GM12864 (cell line): ENCODE data around the gene APC2.

ENCODE experiments used
- DNase-seq: peaks from one replicate; pipeline ENCODE4 v3.0.0-alpha.2; 2011; ENCODE audit warnings: low read depth
- H3K4me3 ChIP-seq: 2 replicates; pipeline ENCODE4 v1.5.1; 2011; ENCODE audit warnings: mild to moderate bottlenecking, low read depth, low read length, control low read depth
- TF ChIP-seq, protein P1 (sequence below): IDR thresholded peaks from 2 replicates; pipeline ENCODE4 v1.5.1; 2011; ENCODE audit warnings: low read depth, mild to moderate bottlenecking, moderate library complexity, low read length, control low read depth, inconsistent platforms; ENCODE audit errors: missing control alignments

Gene APC2

DNA sequence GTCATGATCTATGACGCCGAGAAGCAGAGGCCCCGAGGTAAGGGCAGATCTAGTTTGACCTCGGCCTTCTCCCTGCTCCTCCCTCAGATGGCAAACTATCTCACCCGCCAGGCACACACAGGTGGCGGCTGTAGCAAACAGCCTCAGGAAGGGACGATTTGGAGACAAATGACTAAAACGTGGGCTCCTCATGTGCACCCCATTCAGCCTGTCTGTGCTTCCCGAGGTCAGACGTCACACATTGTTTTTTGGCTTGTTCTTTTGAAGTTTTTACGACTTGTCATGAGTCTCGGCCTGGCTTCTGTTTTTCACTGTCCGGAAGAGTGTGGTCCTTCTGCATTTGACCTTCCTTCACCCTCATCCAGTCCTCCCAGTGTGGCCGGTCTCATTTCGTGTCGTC, 27.6 kb upstream of the APC2 start:
- no peak overlapping the region for H3K4me3 ChIP-seq
- DNase-seq = no peak
- TF ChIP-seq, protein P1, sequence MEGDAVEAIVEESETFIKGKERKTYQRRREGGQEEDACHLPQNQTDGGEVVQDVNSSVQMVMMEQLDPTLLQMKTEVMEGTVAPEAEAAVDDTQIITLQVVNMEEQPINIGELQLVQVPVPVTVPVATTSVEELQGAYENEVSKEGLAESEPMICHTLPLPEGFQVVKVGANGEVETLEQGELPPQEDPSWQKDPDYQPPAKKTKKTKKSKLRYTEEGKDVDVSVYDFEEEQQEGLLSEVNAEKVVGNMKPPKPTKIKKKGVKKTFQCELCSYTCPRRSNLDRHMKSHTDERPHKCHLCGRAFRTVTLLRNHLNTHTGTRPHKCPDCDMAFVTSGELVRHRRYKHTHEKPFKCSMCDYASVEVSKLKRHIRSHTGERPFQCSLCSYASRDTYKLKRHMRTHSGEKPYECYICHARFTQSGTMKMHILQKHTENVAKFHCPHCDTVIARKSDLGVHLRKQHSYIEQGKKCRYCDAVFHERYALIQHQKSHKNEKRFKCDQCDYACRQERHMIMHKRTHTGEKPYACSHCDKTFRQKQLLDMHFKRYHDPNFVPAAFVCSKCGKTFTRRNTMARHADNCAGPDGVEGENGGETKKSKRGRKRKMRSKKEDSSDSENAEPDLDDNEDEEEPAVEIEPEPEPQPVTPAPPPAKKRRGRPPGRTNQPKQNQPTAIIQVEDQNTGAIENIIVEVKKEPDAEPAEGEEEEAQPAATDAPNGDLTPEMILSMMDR = no peak

DNA sequence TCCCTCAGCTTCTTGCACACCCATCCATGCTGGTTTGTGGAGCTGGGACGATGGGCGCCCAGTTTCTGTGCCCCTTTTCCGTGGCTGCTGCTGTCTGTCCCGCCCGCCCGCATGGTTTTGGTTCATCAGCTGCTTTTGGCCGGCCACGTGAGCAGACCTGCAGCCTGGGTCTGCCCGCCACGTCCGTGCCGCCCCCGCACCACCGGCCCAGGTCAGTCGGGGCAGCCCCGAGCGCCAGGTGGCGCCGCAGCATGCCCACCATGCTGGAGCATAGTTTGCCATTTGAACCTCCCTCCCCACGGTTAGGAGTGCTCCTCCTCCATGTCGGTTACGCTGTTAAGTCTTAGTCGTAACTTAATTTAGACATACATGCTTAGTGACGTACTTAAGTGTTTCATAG, 27.0 kb upstream of the APC2 start:
- H3K4me3 ChIP-seq = no peak overlapping the region
- DNase-seq = no peak
- TF ChIP-seq, protein P1 = no peak

DNA sequence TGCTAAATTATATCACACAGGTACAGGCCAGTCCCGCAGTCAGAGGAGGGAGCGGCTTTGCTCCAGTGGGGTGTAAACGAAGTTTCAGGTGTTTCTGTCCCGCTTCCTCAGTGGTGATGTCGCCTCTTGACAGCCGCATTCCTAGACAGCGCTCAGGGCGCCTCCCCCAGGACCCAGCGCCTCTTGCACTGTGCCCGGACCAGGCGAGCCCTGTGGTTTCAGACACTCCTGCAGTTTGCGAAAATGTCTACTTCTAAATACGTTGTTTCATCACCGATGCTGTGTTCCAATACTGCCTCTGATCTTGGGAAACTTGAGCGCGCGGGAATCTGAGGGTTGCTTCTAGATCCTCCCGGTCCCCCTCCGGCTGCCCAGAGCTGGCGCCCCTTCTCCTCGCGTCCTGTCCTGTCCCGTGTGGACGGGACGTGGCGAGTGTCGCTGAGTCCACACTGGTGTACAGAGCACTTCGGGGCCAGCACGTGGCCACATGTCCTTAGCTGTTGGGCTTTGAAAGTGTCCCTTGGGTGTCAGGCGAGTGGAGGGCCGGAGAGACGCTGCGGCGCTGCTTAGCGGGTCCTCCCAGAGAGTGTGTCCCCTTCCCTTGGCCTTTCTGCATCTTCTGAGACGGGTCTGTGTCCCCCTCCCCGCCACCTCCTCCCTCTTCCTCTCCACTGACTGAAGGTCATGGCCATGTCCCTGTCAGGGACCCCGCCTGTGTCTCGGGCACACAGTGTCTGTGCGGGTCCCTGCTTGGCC, 26.3 kb upstream of the APC2 start:
- TF ChIP-seq, protein P1 = no peak
- no peak overlapping the region for H3K4me3 ChIP-seq
- DNase-seq = no peak

DNA sequence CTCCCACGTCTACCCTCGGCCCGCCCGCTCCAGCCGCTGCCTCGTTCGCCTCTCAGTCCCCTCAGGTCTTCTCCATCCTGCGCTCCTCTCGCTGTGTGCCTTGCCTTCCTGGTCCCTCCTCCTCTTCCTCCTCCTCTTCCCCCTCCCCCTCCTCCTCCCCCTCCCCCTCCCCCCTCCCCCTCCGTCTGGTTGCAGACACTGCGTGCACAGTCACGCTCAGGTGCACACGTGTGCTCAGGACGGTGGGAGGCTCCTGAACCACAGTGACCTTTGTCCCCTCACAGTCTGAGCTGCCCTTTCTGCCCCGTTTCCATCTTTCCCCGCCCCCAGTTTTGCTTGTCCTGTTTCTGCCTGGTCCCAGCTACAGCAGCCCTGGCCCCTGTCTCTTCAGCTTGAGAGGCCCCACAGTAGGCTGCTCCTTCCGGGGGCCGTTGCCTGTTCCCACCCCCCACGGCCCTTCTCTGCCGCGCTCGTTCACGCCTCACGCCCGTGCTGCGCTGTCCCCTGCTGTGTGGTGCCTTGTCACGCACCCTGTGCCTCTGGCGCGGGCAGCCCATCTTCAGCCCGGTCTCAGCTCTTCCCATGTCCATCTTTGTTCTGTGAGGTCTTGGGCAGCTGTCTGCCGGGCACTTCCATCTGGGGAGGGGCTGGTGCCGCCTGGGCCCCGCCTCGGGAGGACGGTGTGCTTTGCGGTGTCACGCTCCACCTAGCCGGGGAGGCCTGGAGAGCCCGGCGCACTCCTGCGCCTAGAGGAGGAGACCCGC, 25.5 kb upstream of the APC2 start:
- no peak for DNase-seq
- TF ChIP-seq, protein P1 = no peak
- no peak overlapping the region for H3K4me3 ChIP-seq

DNA sequence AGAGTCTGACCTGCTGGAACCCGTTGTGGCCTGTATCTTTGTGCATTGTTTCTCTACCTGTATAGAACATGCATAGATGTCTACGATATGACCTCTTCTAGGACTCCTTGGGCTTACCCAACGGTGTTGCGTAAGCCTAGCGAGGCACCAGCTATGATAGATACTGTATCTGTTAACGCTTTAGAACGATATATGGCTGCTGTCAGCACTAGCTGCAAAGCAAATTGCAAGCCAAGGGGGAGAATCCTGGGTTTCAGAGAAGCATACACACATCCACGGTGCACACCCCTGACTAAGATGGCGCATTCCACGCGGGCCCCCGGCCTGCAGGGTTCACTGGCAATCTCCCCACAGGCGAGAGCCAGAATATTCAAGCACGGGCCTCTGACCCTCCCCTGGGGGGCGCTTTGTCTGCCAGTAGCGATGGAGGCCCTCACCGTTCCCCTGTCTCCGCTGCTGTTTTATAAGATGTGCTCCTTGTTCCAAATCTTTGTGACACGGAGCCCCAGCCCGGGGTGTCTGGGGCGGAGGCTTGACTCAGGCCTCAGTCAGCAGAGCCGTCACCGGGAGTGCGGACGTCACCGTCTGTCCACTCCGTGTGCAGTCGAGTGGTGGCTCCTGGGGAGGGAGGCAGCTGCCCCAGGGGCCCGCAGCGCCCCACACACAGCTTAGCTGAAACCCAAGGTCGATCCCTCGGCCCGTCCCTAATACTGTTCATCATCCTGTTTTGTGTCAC, 24.7 kb upstream of the APC2 start:
- TF ChIP-seq, protein P1 = no peak
- DNase-seq = no peak
- H3K4me3 ChIP-seq = no peak overlapping the region

DNA sequence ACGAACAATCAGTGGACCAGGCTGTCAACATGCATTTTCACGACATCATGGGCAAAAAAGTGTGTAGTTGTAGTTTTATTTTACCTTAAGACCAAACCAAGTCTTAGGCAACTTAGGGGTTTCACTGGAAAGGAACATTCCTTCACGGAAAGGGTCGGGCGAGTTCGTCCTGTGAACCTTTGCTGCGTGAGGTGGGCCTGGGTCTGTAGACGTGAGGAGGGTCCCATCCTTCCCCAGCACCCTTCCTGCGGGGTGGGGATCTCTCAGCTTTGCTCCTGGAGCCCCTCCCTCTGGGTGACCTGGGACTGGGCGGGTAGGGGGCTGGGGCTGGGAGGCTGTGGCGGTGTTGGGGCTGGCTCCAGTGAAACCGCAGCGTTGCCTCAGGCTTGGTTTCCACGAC, 24.0 kb upstream of the APC2 start:
- H3K4me3 ChIP-seq = no peak overlapping the region
- TF ChIP-seq, protein P1 = no peak
- DNase-seq = no peak
